Sciatic nerve (tissue), 2 donors: Measurements from ENCODE around the gene C1QTNF12. TPM values are rescaled to one million over a fixed set of nuclear protein-coding genes. Genes with fewer than 3 reads are reported as not detected.

Experiments
- ATAC-seq: fragments of 200-7000 bp; cut with Tn5 transposase; one replicate; pipeline ENCODE4 v1.9.1; 2020; ENCODE audit warnings: mild to moderate bottlenecking, moderate library complexity
- DNase-seq: peaks from one replicate; pipeline ENCODE4 v3.0.0-alpha.2; 2020; ENCODE audit warnings: low spot score
- intact Hi-C: fragments of 100-400 bp; cut with DNase I; formaldehyde crosslinking; loops from one replicate; pipeline ENCODE4 v1.14.2; 2022
- total RNA-seq: library from RNA; stranded (reverse); fragmentation: NEBNext Ultra II Directional; extraction: Animal tissue kit (Norgen Biotek cat#: 25700); gene quantifications from one replicate; pipeline ENCODE4 v1.2.1, GENCODE V29; 2021
- donor health status: DM: no; HTN: no; CAD: no.
- donor health status: DM: no; HTN: no; CAD: no.

Gene C1QTNF12
- total RNA-seq, 1 donor from 2014 or later = 3.5 TPM

- ATAC-seq (no peak), DNase-seq (no peak)
- intact Hi-C loops = no loop called here
Observed at GRCh38 chr1:1206966-1207531, 39.5 kb downstream of the C1QTNF12 start.

DNA sequence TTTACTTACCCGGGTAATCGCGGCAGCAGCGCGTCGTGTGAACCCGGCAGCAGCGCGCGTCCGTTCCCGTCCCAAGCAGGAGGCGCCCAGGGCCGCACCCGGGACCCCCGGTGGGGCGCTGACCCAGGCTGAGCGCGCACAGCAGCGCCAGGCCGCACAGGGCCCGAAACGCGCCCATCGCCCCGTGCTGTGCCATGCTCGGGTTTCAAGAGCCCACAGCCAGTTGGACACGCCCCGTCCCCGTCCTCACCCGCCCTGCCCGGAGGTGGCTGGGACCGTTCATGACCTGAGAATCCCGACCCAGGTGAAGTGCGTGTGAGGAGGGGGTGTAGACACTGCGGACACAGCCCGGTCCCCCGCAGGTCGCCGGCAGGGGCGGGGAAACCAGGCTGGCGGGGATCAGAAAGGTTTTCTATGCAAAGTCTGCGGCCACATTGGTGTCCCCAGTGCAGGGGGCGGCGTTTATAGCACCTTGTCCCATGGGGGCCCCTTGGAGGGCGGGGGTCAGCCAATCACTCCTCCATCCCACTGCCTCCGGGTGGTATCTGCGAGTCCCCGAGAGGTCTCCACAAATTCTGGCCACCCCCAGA, 40.1 kb downstream of the C1QTNF12 start, which contains the start of gene TNFRSF18:
TSS of gene TNFRSF18 (minus strand) at position 217 of the 590 bp plus-strand sequence. CDS start at position 196, 21 bp downstream.
- ATAC-seq (no peak), DNase-seq (no peak)
- intact Hi-C loops = no loop called here

DNA sequence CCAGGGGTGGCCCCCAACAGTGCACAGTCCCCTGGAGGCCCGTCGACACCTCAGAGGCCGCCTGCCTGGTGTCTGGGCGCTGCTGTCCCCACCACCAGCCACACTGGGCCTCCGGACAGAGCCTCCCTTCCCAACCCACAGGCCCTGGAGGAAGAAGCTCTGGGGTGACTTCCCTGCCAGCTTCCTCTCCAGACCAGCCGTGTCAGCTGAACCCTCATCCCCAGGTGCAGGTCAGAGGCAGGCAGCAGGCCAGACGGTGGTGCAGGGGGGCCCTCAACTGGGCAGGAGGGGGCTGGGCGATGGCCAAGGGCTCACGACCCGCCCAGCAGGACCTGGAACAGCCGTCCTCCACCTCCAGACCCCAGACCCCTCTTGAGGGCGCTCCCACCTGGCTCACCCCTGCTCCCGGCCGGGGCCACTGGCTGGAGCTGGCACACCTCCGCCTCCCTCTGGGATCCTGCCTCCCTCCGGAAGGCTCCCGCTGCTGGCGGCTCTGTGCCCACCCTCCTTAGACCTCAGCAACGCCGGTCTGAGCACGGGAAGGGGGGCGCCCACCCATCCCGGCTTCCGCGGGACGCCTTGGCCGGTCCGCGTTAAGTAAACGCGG, 40.6 kb downstream of the C1QTNF12 start:
- ATAC-seq (no peak), DNase-seq (no peak)
- intact Hi-C loops = no loop called here

DNA sequence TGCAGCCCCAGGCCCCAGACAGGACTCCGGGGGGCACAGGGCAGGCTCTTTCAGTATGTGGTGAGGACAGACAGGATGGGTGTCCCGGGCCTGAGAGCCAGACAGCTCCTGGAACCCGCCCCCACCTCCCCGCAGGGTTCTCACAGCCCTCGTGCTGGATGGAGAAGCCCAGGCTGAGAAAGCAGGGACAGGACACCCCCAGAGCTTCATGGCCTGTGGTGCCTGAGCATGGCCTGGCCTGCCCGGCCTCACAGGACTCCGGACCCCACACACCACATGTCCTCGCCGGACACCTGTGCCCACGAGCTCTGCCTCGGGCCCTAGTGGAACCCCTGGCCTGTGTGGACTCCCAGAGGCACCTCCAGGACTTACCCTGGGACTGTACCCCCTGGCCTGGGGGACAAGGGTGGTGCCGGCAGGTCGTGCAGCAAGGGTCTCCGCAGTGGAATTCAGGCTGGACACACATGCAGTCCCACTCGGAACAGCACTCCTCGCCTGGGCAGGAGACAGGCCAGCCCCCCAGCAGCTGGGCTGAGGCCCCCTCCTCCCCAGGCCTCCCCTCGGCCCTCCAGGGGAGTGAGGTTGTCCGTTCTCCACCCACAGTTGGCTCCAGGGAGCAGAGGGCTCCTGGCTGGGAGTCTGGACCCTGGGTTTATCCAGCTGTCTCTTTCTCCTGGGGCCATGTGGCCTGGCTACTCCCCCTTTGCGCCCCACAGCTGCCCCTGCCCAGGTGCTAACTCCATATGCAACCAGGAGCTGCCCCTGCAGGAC, 41.3 kb downstream of the C1QTNF12 start:
- intact Hi-C loops = no loop called here
- ATAC-seq (no peak), DNase-seq (no peak)

DNA sequence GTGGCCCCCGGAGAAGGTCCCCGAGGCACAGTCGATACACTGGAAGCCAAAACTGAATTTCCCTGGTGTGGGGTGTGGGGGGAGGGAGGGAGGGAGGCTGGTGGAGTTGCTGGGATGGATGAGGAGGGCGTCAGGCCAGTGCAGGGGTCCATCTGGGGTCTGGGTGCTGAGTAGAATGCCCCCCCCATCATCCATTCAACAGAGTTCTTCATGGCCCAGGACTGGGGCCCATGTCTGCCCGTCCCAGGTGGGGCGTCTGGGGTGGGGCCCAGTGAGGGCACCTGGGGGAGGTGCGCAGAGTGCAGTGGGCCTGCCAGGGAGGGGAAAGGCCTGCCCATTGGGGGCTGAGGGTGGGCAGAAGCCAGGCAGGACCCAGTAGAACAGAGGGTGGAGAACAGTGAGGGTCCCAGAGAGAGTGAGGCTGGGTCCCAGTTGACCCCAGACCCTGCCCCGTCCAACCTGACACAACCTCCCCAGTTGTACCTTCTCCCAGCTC, 42.0 kb downstream of the C1QTNF12 start:
- DNase-seq (no peak), ATAC-seq (no peak)
- intact Hi-C loops = no loop called here

DNA sequence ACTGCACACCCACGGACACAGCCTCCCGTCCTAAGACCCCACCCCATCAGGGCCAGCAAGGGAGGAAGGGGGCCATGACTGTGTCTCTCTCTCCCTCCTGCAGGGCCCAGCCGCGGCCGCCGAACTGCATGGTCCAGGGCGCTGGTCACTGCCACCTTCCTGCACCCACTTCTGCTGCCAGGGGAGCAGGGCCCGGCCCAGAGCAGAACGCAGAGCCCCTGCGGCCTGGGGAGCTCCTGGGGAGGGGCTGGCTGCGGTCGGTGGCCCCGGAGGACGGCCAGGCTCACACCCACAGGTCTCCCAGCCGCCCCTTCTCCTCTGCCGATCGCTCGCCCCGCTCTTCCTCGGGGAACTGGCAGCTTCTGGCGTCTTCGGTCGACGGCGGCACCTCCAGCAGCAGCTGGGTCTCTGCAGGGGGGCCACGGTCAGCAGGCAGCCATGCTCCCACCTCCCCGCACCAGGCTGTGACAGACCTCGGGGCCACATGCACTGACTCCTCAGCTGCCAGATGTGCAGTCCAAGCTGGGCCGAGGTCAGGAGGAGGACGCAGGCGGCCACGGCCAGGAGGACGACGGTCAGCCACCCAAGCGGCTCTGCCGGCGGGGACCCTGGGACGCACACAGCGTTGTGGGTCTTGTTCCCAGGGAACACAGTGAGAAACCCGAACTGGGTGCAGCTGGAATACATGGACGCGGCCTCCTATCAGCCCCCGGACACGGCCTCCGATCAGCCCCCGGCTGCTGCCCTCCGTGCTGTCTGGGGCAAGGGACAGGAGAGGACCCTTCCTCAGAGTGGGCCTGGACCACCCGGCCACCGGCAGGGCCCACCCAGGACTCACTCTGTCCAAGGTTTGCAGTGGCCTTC, 42.7 kb downstream of the C1QTNF12 start:
- intact Hi-C loops = no loop called here
- no peak for ATAC-seq
- DNase-seq = no peak

GRCh38 chr1:1202831-1203560, 43.5 kb downstream of the C1QTNF12 start:
- intact Hi-C loops = no loop called here
- ATAC-seq (no peak), DNase-seq (no peak)

DNA sequence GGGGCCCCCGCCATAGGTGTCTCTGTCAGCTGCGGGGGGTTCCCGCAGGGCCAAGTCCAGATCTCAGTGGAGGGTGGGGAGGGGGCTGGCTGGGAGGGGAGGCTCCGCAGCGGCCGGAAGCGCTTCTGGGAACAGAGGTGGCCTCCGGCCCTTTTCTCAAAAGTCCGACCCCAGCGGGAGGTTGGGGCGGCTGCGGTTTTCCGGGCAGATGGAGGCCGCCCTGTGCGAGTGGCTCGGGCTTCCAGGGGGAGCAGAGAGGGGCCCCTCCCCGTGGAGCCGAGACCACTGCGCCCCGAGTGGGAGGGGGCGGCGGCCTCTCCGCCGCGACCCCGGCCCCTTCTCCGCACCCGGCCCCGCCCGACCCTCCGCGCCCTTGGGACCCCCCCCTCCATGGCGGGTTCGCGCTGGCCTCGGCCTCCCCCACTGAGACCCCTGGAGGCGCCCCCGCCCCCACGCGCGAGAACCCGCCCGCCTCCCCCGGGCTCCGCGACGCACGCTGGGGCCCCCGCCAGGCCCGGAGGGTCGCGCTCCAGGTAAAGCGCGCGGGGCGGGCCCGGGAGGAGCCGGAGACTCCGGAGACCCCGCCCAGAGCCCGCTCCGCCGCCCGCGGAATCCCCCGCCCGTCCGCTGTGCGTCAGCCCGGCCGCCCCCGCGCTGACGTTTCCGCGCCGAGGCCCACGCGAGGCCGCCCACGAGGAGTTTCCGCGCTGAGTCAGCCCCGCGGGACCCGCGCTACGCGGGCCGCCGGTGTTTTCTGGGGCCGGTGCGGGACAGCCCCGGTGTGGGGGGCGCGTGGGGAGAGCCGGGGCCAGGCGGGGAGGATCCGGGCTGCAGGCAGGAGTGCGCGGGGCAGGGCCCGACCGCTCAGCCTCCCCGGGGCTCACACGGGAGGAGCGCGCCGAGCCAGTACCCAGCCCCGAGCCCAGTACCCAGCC, 45.4 kb downstream of the C1QTNF12 start:
- intact Hi-C loops = no loop called here
- ATAC-seq = peak; percentile 41
- DNase-seq = no peak

- no peak for ATAC-seq
Observed at GRCh38 chr1:1199961-1200875, 46.3 kb downstream of the C1QTNF12 start.

DNA sequence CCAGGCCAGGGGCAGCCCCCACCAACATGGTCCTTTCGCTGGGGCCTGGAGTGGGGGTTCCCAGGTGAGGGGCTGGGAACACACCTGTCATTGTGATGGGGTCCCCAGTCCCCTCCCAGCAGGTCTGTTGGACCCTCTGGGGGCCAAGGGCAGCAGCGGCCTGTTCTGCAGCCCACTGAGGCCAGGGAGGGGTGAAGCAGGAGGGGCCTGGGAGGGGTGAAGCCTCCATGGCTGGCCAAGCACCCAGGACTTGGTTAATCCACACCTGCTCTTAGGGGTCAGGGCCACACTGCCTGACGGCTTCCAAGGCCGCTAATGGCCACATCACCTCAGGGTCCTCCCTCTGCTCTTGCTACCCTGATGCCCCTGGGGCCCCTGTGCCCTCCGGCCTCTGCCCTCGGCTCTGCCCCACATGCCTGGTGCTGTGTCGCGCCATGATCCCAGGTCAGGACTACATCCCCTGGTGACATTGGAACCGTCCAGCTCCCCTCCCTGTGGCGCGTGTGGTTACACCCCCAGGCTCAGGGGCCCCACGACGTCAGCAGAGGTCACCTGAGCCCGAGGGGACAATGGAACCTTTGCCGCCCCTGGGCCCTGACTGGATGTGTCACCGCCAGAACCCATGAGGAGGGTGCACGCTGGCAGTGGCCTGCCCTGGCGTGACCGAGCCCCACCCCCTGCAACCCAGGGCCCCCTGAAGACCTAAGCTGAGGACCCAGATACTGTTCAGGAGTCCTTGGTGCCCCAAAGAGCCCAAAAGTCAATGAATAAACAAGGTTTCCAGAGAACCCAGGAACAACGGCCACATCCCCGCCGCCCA, 47.2 kb downstream of the C1QTNF12 start:
- ATAC-seq (no peak), DNase-seq (no peak)
- intact Hi-C loops = no loop called here

More at GRCh38 chr1:1199961-1200875, 46.3 kb downstream of the C1QTNF12 start:
- no peak for DNase-seq
- intact Hi-C loops = no loop called here

- ATAC-seq = no peak
- DNase-seq = no peak
- intact Hi-C loops = no loop called here
Observed at GRCh38 chr1:1198423-1199140, 47.9 kb downstream of the C1QTNF12 start.

GRCh38 chr1:1197551-1198422, 48.7 kb downstream of the C1QTNF12 start:
- DNase-seq (no peak), ATAC-seq (no peak)
- intact Hi-C loops = no loop called here

DNA sequence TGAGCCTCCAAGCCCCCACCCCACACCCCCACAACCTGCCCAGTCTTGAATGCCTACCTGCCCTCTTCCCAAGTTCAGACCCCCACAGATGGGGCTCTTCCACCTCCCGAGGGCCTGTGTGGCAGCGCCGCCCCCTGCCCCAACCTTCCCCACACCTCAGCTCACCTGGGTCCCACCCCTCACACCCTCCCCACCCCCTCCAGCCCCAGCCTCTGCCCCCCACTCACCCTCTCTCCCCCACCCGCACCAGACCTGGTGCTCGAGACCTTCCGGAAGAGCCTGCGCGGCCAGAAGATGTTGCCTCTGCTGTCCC, 49.4 kb downstream of the C1QTNF12 start:
- DNase-seq (no peak), ATAC-seq (no peak)
- intact Hi-C loops = no loop called here
